Suprapubic skin (tissue), 4 donors: Measurements from ENCODE around the gene PF4V1. TPM values are rescaled to one million over a fixed set of nuclear protein-coding genes. Genes with fewer than 3 reads are reported as not detected.
"Not testable (repeated sequence)": the region's sequence is repeated elsewhere in the genome, so short reads cannot be mapped to it uniquely, and the experiment has no call there.

Experiments used
- DNase-seq, 2 donors: peaks; one replicate each; pipeline ENCODE4 v3.0.0-alpha.2; 2019; ENCODE audit warnings: low spot score in 2 of 2
- H3K27ac ChIP-seq: fragments of 200-600 bp; sonication (generic); one replicate; pipeline ENCODE4 v1.5.1; 2019
- H3K27me3 ChIP-seq: fragments of 200-600 bp; sonication (generic); one replicate; pipeline ENCODE4 v1.5.1; 2019
- H3K36me3 ChIP-seq: fragments of 200-600 bp; sonication (generic); one replicate; pipeline ENCODE4 v1.5.1; 2019
- H3K4me1 ChIP-seq: fragments of 200-600 bp; sonication (generic); one replicate; pipeline ENCODE4 v1.5.1; 2019
- H3K4me3 ChIP-seq: fragments of 200-600 bp; sonication (generic); one replicate; pipeline ENCODE4 v1.5.1; 2019; ENCODE audit warnings: mild to moderate bottlenecking
- H3K9me3 ChIP-seq: fragments of 200-600 bp; sonication (generic); one replicate; pipeline ENCODE4 v1.5.1; 2019
- CTCF ChIP-seq, 2 donors: fragments of 200-600 bp in 1 of 2; fragments of 450-650 bp in 1 of 2; sonication (generic) in 1 of 2; IDR thresholded peaks; one replicate each; pipeline ENCODE4 v1.5.1; 2016 to 2019; ENCODE audit warnings: antibody characterized with exemption in 2 of 2, mild to moderate bottlenecking in 1 of 2, moderate library complexity in 1 of 2
- EP300 ChIP-seq: sonication (generic); formaldehyde crosslinking; IDR thresholded peaks from one replicate; pipeline ENCODE4 v1.6.1; 2017; ENCODE audit warnings: antibody characterized with exemption
- POLR2A ChIP-seq, 2 donors: fragments of 450-650 bp; IDR thresholded peaks; one replicate each; pipeline ENCODE4 v1.6.1; 2017; ENCODE audit warnings: antibody characterized with exemption in 2 of 2, mild to moderate bottlenecking in 2 of 2, moderate library complexity in 2 of 2
- POLR2AphosphoS5 ChIP-seq, 3 donors: sonication (generic); formaldehyde crosslinking; IDR thresholded peaks; one replicate each; pipeline ENCODE4 v1.6.1; 2017; ENCODE audit warnings: antibody characterized with exemption in 3 of 3
- WGBS: methylation state at CpG from one replicate; pipeline ENCODE4 v1.1.5; 2018; 5-methylcytosine and 5-hydroxymethylcytosine counted together
- total RNA-seq, 4 donors: library from RNA; depleted of rRNA; stranded (reverse); fragments of >200 nt; gene quantifications; one replicate each; pipeline ENCODE4 v1.1.0, GENCODE V29; 2016

PF4V1 gene
- total RNA-seq, 4 donors from 2014 or later: not detected

DNA sequence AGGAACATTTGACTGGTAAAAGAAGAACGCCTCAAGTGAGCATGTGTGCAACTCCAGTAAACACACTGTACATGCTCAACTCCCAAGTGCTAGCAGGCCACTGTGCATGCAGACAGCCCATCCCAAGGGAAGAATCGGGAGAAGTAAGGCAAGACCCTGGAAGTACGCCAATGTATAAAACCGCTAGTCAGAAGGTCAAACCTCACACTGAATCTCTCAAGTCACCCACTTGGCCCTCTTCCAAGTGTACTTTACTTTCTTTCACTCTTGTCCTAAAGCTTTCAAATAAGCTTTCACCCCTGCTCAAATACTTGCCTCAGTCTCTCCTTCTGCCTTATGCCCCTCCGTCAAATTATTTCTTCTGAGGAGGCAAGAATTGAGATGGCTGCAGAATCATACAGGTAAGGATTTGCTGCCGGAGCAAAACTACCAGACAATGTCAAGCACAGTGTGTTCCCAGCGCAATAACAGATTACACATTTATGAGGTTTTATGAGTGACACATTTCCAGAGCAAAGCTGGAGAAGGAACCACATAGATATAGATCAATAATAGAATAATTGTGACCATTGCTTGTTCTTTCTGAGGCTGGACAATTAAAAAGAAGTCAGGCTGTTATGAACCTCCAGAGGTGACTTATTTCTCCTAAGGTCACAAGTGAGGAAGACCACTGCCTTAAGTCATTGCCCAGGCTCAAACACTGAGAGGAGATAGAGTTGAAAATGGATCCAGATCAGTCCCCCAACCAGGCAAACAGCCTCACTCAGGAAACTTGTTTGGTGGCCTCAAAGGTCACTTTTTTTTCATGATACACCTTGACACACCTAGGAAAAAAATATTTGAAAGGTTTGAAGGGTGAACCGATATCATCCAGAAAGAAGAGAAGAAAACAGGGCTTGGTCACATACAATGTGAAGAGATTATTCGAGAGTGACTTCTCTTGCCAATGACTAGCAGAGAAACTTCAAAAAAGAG is 42.4 kb downstream of the PF4V1 start:
- 82% methylated on average over 9 of the region's 9 CpGs for WGBS

DNA sequence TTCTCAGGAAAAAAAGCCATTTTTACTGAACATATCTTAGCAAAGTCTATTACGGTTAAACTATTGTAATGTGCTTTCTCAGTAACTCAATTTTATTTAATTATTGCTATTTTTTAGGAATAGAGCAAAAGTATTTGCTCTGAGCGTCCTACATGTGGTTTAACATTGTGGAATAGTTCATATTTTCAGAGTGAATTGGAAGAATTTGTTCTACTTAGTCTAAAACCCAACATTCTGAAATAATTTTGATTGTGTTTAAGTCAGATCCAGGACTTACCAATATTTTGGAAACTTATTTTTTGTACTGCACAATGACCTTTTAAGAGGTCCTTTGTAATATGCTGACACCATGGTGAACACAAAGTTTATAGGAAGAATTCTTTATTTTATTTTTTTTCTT is 43.3 kb downstream of the PF4V1 start:
- 80% methylated on average over 2 of the region's 2 CpGs for WGBS
- Histone ChIP-seq H3K27ac (peak overlapping the region; percentile 15), H3K4me1 (peaks cover 12% of the 10 kb centered on the region), H3K9me3 (no peaks in the 10 kb centered on the region), H3K36me3 (no peaks in the 10 kb centered on the region), H3K27me3 (no peaks in the 10 kb centered on the region), H3K4me3 (no peak overlapping the region)
- TF ChIP-seq CTCF (IDR thresholded peaks at IDR 0.05): no peak
- TF ChIP-seq POLR2A (IDR thresholded peaks at IDR 0.05): no peak
- no peak for TF ChIP-seq POLR2AphosphoS5 (IDR thresholded peaks at IDR 0.05)
- TF ChIP-seq EP300: no peak
- no peak for DNase-seq

More for the DNA sequence above, 42.4 kb downstream of the PF4V1 start:
- Histone ChIP-seq H3K4me1 (peaks cover 12% of the 10 kb centered on the region), H3K9me3 (no peaks in the 10 kb centered on the region), H3K27me3 (no peaks in the 10 kb centered on the region), H3K4me3 (no peak overlapping the region), H3K27ac (no peak overlapping the region), H3K36me3 (no peaks in the 10 kb centered on the region)
- DNase-seq: no peak
- TF ChIP-seq CTCF (IDR thresholded peaks at IDR 0.05) (no peak), EP300 (no peak), POLR2AphosphoS5 (IDR thresholded peaks at IDR 0.05) (no peak), POLR2A (IDR thresholded peaks at IDR 0.05) (no peak)

- H3K9me3 ChIP-seq: no peaks in the 10 kb centered on the region
- no peak for DNase-seq
- TF ChIP-seq POLR2A (IDR thresholded peaks at IDR 0.05) (no peak), POLR2AphosphoS5 (IDR thresholded peaks at IDR 0.05) (no peak), EP300 (no peak), CTCF (IDR thresholded peaks at IDR 0.05) (no peak)
- H3K27me3 ChIP-seq: no peaks in the 10 kb centered on the region
- no peaks in the 10 kb centered on the region for H3K36me3 ChIP-seq
- H3K27ac ChIP-seq: peak overlapping the region; percentile 15
- H3K4me1 ChIP-seq: peaks cover 12% of the 10 kb centered on the region
- 40% methylated on average over 4 of the region's 4 CpGs for WGBS
- no peak overlapping the region for H3K4me3 ChIP-seq
Measured at GRCh38 chr4:73897380-73898136, 44.5 kb downstream of the PF4V1 start.

GRCh38 chr4:73899338-73899737 is 46.2 kb downstream of the PF4V1 start:
- H3K27ac ChIP-seq, H3K36me3 ChIP-seq, H3K9me3 ChIP-seq, H3K4me3 ChIP-seq, H3K27me3 ChIP-seq, DNase-seq: not testable (repeated sequence)
- 70% methylated on average over 3 of the region's 3 CpGs for WGBS
- peaks cover 12% of the 10 kb centered on the region for H3K4me1 ChIP-seq

DNA sequence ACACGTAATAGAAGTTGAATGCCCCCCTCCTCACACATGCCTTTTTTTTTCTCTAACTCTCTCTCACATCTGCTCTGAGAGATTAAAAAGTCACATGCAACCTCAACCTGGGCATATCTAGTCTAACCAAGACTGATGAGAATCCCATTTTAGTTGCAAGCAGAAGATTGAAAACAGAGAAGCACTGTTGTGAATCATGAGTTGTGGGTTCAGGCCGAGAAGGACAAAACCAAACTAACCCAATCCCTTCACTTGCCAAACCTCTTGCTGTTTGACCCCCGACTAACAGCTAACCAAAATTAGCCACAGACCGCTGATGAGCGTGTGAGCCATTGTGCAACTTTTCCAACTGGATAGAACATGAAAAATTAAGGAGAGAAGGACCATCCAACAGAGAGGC is 47.9 kb downstream of the PF4V1 start:
- no peak for DNase-seq
- Histone ChIP-seq H3K9me3 (no peaks in the 10 kb centered on the region), H3K4me3 (no peak overlapping the region), H3K4me1 (peaks cover 2% of the 10 kb centered on the region), H3K27ac (no peak overlapping the region), H3K27me3 (no peaks in the 10 kb centered on the region), H3K36me3 (no peaks in the 10 kb centered on the region)
- 61% methylated on average over 5 of the region's 5 CpGs for WGBS
- TF ChIP-seq CTCF (IDR thresholded peaks at IDR 0.05) (no peak), EP300 (no peak), POLR2AphosphoS5 (IDR thresholded peaks at IDR 0.05) (no peak), POLR2A (IDR thresholded peaks at IDR 0.05) (no peak)
